Spleen (tissue), 7 donors: ENCODE results near the gene HSFX3.

Source experiments
- POLR2A ChIP-seq, 3 donors: fragments of 450-650 bp; IDR thresholded peaks; one replicate each; pipeline ENCODE4 v1.5.1; 2017; ENCODE audit warnings: antibody characterized with exemption in 3 of 3, mild to moderate bottlenecking in 1 of 3
- TF ChIP-seq, protein P1 (sequence below), 11 experiments: fragments of 200-600 bp in 7 of 11; fragments of 450-650 bp in 4 of 11; sonication (generic) in 4 of 11; IDR thresholded peaks in 8 of 11; conservative IDR thresholded peaks in 3 of 11; 1 replicate in 7 of 11; 2 replicates in 4 of 11; pipeline versions ENCODE4 v1.4.0 to v1.8.0; 2016 to 2021; ENCODE audit warnings: antibody characterized with exemption in 11 of 11, inconsistent platforms in 4 of 11, mild to moderate bottlenecking in 1 of 11
- donor health status: DM: no; HTN: no; CAD: no; lungs with moderate emphysema.
- donor health status: DM: no; HTN: no; CAD: no.
- donor health status: DM: no; HTN: no; CAD: no.

- no peak for TF ChIP-seq POLR2A (IDR thresholded peaks at IDR 0.05)
- TF ChIP-seq, protein P1, sequence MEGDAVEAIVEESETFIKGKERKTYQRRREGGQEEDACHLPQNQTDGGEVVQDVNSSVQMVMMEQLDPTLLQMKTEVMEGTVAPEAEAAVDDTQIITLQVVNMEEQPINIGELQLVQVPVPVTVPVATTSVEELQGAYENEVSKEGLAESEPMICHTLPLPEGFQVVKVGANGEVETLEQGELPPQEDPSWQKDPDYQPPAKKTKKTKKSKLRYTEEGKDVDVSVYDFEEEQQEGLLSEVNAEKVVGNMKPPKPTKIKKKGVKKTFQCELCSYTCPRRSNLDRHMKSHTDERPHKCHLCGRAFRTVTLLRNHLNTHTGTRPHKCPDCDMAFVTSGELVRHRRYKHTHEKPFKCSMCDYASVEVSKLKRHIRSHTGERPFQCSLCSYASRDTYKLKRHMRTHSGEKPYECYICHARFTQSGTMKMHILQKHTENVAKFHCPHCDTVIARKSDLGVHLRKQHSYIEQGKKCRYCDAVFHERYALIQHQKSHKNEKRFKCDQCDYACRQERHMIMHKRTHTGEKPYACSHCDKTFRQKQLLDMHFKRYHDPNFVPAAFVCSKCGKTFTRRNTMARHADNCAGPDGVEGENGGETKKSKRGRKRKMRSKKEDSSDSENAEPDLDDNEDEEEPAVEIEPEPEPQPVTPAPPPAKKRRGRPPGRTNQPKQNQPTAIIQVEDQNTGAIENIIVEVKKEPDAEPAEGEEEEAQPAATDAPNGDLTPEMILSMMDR (IDR thresholded peaks at IDR 0.05 in 8 of 11, conservative IDR thresholded peaks at IDR 0.05 in 3 of 11) = no peak
Measured at GRCh38 chrX:149563359-149563758, 13.6 kb upstream of the HSFX3 start.
